SK-N-SH (cell line): ENCODE data around the gene TMEM179. TPM values are rescaled to one million over a fixed set of nuclear protein-coding genes. Genes with fewer than 3 reads are reported as not detected.

Experiments
- CTCF ChIA-PET: fragments of 300-600, 350-600 bp; formaldehyde crosslinking; extraction: SDS; loops from one replicate; lab custom pipeline; 2021; lab: Yijun Ruan, JAX
- POLR2A ChIA-PET: fragments of 350-600 bp; sonication (Branson Sonifier 250); formaldehyde crosslinking; extraction: SDS; loops from one replicate; lab custom pipeline; 2020; ENCODE audit warnings: antibody characterized with exemption, inconsistent platforms; lab: Yijun Ruan, JAX
- DNase-seq: peaks from one replicate; pipeline ENCODE4 v3.0.0; 2012
- H2AFZ ChIP-seq: fragments of 200-600 bp; sonication (generic); 2 replicates; pipeline ENCODE4 v1.8.1; 2016; ENCODE audit warnings: antibody characterized with exemption, mild to moderate bottlenecking, low read depth
- H3F3A ChIP-seq: fragments of 200-600 bp; sonication (generic); replicated peaks from 2 replicates; pipeline ENCODE3; 2016; ENCODE audit warnings: antibody characterized with exemption, mild to moderate bottlenecking; ENCODE audit not compliant: insufficient read depth
- H3K27ac ChIP-seq, 2 experiments: fragments of 200-500 bp in 1 of 2; fragments of 200-600 bp in 1 of 2; sonication (Bioruptor generic) in 1 of 2; sonication (generic), shearing (Covaris generic) in 1 of 2; 2 replicates each; pipeline versions ENCODE4 v1.5.1 to v1.6.1; 2014 to 2016; ENCODE audit warnings: low read depth in 2 of 2, inconsistent platforms in 1 of 2, low read length in 1 of 2, mild to moderate bottlenecking in 1 of 2, mixed read lengths in 1 of 2
- H3K27me3 ChIP-seq: fragments of 200-600 bp; sonication (generic), shearing (Covaris generic); 2 replicates; pipeline ENCODE4 v1.6.1; 2016; ENCODE audit warnings: mixed run types; ENCODE audit not compliant: insufficient read depth
- H3K36me3 ChIP-seq, 2 experiments: fragments of 200-500 bp in 1 of 2; fragments of 200-600 bp in 1 of 2; sonication (Bioruptor generic) in 1 of 2; sonication (generic) in 1 of 2; replicated peaks in 1 of 2; 2 replicates each; pipeline versions ENCODE3 to v1.5.1; 2014 to 2016; ENCODE audit warnings: low read length in 1 of 2, mild to moderate bottlenecking in 1 of 2; ENCODE audit not compliant: insufficient read depth in 2 of 2, control insufficient read depth in 1 of 2
- H3K4me1 ChIP-seq, 2 experiments: fragments of 200-500 bp in 1 of 2; fragments of 200-600 bp in 1 of 2; sonication (Bioruptor generic) in 1 of 2; sonication (generic), shearing (Covaris generic) in 1 of 2; 2 replicates each; pipeline versions ENCODE4 v1.5.1 to v1.6.1; 2014 to 2016; ENCODE audit warnings: low read depth in 1 of 2, low read length in 1 of 2, mixed run types in 1 of 2; ENCODE audit not compliant: insufficient read depth in 2 of 2, control insufficient read depth in 1 of 2
- H3K4me2 ChIP-seq: fragments of 200-600 bp; sonication (generic), shearing (Covaris generic); 2 replicates; pipeline ENCODE4 v1.6.1; 2017; ENCODE audit warnings: mixed run types
- H3K4me3 ChIP-seq, 2 experiments: fragments of 200-500 bp in 1 of 2; fragments of 200-600 bp in 1 of 2; sonication (Bioruptor generic) in 1 of 2; sonication (generic), shearing (Covaris generic) in 1 of 2; 2 replicates each; pipeline versions ENCODE4 v1.5.1 to v1.8.1; 2014 to 2016; ENCODE audit warnings: low read depth in 2 of 2, inconsistent platforms in 1 of 2, low read length in 1 of 2, mild to moderate bottlenecking in 1 of 2, mixed read lengths in 1 of 2, moderate library complexity in 1 of 2
- H3K79me2 ChIP-seq: fragments of 200-600 bp; sonication (generic); 2 replicates; pipeline ENCODE4 v1.8.1; 2017; ENCODE audit warnings: mild to moderate bottlenecking; ENCODE audit not compliant: insufficient read depth
- H3K9ac ChIP-seq: fragments of 200-600 bp; sonication (generic); 2 replicates; pipeline ENCODE4 v1.6.1; 2017; ENCODE audit warnings: mixed run types
- H3K9me2 ChIP-seq: fragments of 200-600 bp; sonication (generic); 2 replicates; pipeline ENCODE4 v1.6.1; 2017; ENCODE audit warnings: mixed run types
- H3K9me3 ChIP-seq: fragments of 200-600 bp; sonication (generic); 2 replicates; pipeline ENCODE4 v1.6.1; 2017; ENCODE audit warnings: mixed run types, mild to moderate bottlenecking, moderate library complexity
- H4K20me1 ChIP-seq: fragments of 200-600 bp; sonication (generic); 2 replicates; pipeline ENCODE4 v1.6.1; 2017; ENCODE audit warnings: mild to moderate bottlenecking, mixed run types; ENCODE audit not compliant: insufficient read depth
- ELF1 ChIP-seq: IDR thresholded peaks from 2 replicates; pipeline ENCODE4 v1.4.0; 2012
- FOSL2 ChIP-seq: IDR thresholded peaks from 2 replicates; pipeline ENCODE4 v1.4.0; 2012; ENCODE audit warnings: low read depth, mild to moderate bottlenecking, moderate library complexity, borderline replicate concordance
- FOXJ3 ChIP-seq: sonication (generic); formaldehyde crosslinking; IDR thresholded peaks from 2 replicates; pipeline ENCODE4 v1.5.1; 2020; ENCODE audit warnings: mild to moderate bottlenecking, missing genetic modification reagents
- GABPA ChIP-seq: IDR thresholded peaks from 2 replicates; pipeline ENCODE4 v1.4.0; 2012; ENCODE audit warnings: low read depth, mild to moderate bottlenecking
- GATA2 ChIP-seq: sonication (generic); formaldehyde crosslinking; IDR thresholded peaks from 2 replicates; pipeline ENCODE4 v1.5.0; 2020; ENCODE audit warnings: mild to moderate bottlenecking, missing genetic modification reagents
- IRF3 ChIP-seq: fragments of 150-350 bp; IDR thresholded peaks from 2 replicates; pipeline ENCODE4 v1.6.1; 2016; ENCODE audit warnings: mild to moderate bottlenecking, low read depth, low read length
- JUND ChIP-seq: IDR thresholded peaks from 2 replicates; pipeline ENCODE4 v1.4.0; 2012
- POLR2AphosphoS5 ChIP-seq: IDR thresholded peaks from 2 replicates; pipeline ENCODE4 v1.6.1; 2012; ENCODE audit warnings: low read depth, low read length
- REST ChIP-seq: IDR thresholded peaks from 2 replicates; pipeline ENCODE4 v1.6.1; 2012; ENCODE audit warnings: mild to moderate bottlenecking, low read depth, low read length, moderate library complexity
- TCF12 ChIP-seq: IDR thresholded peaks from 2 replicates; pipeline ENCODE4 v1.4.0; 2012
- ZBTB33 ChIP-seq: IDR thresholded peaks from 2 replicates; pipeline ENCODE4 v1.4.0; 2012; ENCODE audit warnings: low read depth, borderline replicate concordance
- WGBS: methylation state at CpG from one replicate; pipeline ENCODE4 v1.1.6; 2017; ENCODE audit warnings: low lambda C conversion rate; 5-methylcytosine and 5-hydroxymethylcytosine counted together
- polyA plus RNA-seq, 3 experiments: library from polyadenylated mRNA; depleted of rRNA; stranded (reverse); fragments of >200 nt; gene quantifications; 2 replicates each; pipeline ENCODE4 v1.2.3, GENCODE V29; 2012
- TF ChIP-seq, protein P1 (sequence below): IDR thresholded peaks from 2 replicates; pipeline ENCODE4 v1.4.0; 2012; ENCODE audit warnings: low read depth

The TMEM179 gene
- polyA plus RNA-seq, 1 of the 3 experiments (the other 2 are of a cell fraction) = 1.7 TPM

- H3K9me2 ChIP-seq = no peaks in the 10 kb centered on the region
- CTCF ChIA-PET = interaction anchor here (0.9 to 3.3 kb wide), 9 partner anchors 11 to 555 kb away, joined by 3 to 15 read pairs (median 4); no protein-coding TSS in a partner anchor
- 59% methylated on average over 18 of the region's 24 CpGs for WGBS
- H2AFZ ChIP-seq = no peak overlapping the region
- no peak overlapping the region for H3K9ac ChIP-seq
- no peaks in the 10 kb centered on the region for H3K9me3 ChIP-seq
- no peak overlapping the region for H3K4me3 ChIP-seq
- H3F3A ChIP-seq = no peaks in the 10 kb centered on the region
- H3K79me2 ChIP-seq = no peaks in the 10 kb centered on the region
- H3K4me1 ChIP-seq = peaks cover 0 to 8% of the 10 kb centered on the region in 2 experiments; a peak in 2 of 4 replicates
- peak; percentile 51 for DNase-seq
- TF ChIP-seq REST (no peak), GATA2 (CRISPR knock-in tag) (no peak), ZBTB33 (no peak), IRF3 (no peak), ELF1 (no peak), FOXJ3 (CRISPR knock-in tag) (no peak), POLR2AphosphoS5 (no peak), JUND (no peak), TCF12 (no peak), GABPA (no peak), FOSL2 (no peak)
- TF ChIP-seq, protein P1, sequence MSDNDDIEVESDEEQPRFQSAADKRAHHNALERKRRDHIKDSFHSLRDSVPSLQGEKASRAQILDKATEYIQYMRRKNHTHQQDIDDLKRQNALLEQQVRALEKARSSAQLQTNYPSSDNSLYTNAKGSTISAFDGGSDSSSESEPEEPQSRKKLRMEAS = no peak
- no peaks in the 10 kb centered on the region for H3K36me3 ChIP-seq
- H4K20me1 ChIP-seq = no peaks in the 10 kb centered on the region
- no peak overlapping the region for H3K4me2 ChIP-seq
- H3K27ac ChIP-seq = peak overlapping the region in 1 of 2 experiments; percentile 14; a peak in 1 of 4 replicates
- POLR2A ChIA-PET = no interaction called here
- no peaks in the 10 kb centered on the region for H3K27me3 ChIP-seq
Measured at GRCh38 chr14:104633276-104634137, 28.9 kb upstream of the TMEM179 start.
